ENCODE measurements around the gene CAMK2D. TPM values are rescaled to one million over a fixed set of nuclear protein-coding genes. Genes with fewer than 3 reads are reported as not detected.

CAMK2D gene
- total RNA-seq, 1 experiment from 2014 or later = 9.0 TPM

- Mint-ChIP-seq H3K4me3 (no peak overlapping the region), H3K27ac (peak overlapping the region in 1 of 3 experiments; percentile 0; a peak in 1 of 7 replicates), H3K4me1 (peaks cover 8 to 11% of the 10 kb centered on the region in 2 experiments), H3K36me3 (ENCODE audit: insufficient read depth in 1 of 3, low read depth in 3 of 3) (no peaks in the 10 kb centered on the region), H3K27me3 (ENCODE audit: low read depth) (no peaks in the 10 kb centered on the region), H3K9me3 (no peaks in the 10 kb centered on the region)
- no peak overlapping the region for H3K23ac ChIP-seq (ENCODE audit: insufficient read length, low read depth, low read length)
- no peak overlapping the region for H3T11ph ChIP-seq (ENCODE audit: low read length)
- H3K79me2 ChIP-seq (ENCODE audit: insufficient read depth, low read length) = no peaks in the 10 kb centered on the region
- H3K4ac ChIP-seq (ENCODE audit: low read depth, low read length) = no peak overlapping the region
- no peak overlapping the region for H2BK15ac ChIP-seq (ENCODE audit: low read depth, low read length)
- no peak overlapping the region for H2AFZ ChIP-seq (ENCODE audit: low read length)
- no peaks in the 10 kb centered on the region for H3K27me3 ChIP-seq (ENCODE audit: insufficient read depth, low read length)
- H2BK12ac ChIP-seq (ENCODE audit: insufficient read length, low read depth, low read length) = no peak overlapping the region
- H3K9me3 ChIP-seq (ENCODE audit: control insufficient read depth, low read depth, low read length) = no peaks in the 10 kb centered on the region
- no peak overlapping the region for H3K18ac ChIP-seq (ENCODE audit: insufficient read length, low read depth, low read length)
- H2BK20ac ChIP-seq (ENCODE audit: low read depth, low read length, poor library complexity, severe bottlenecking) = no peak overlapping the region
- H3K56ac ChIP-seq (ENCODE audit: insufficient read length, low read depth, low read length) = no peak overlapping the region
- no peak overlapping the region for H2BK120ac ChIP-seq (ENCODE audit: low read depth, low read length, poor library complexity, severe bottlenecking)
- no peak overlapping the region for H2BK5ac ChIP-seq (ENCODE audit: insufficient read length, low read length)
- H4K20me1 ChIP-seq (ENCODE audit: control insufficient read depth, insufficient read depth, insufficient read length) = no peaks in the 10 kb centered on the region
- H4K8ac ChIP-seq (replicated peaks; ENCODE audit: insufficient read length, low read depth, low read length) = no peak overlapping the region
- TF ChIP-seq, protein P1, sequence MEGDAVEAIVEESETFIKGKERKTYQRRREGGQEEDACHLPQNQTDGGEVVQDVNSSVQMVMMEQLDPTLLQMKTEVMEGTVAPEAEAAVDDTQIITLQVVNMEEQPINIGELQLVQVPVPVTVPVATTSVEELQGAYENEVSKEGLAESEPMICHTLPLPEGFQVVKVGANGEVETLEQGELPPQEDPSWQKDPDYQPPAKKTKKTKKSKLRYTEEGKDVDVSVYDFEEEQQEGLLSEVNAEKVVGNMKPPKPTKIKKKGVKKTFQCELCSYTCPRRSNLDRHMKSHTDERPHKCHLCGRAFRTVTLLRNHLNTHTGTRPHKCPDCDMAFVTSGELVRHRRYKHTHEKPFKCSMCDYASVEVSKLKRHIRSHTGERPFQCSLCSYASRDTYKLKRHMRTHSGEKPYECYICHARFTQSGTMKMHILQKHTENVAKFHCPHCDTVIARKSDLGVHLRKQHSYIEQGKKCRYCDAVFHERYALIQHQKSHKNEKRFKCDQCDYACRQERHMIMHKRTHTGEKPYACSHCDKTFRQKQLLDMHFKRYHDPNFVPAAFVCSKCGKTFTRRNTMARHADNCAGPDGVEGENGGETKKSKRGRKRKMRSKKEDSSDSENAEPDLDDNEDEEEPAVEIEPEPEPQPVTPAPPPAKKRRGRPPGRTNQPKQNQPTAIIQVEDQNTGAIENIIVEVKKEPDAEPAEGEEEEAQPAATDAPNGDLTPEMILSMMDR (conservative IDR thresholded peaks at IDR 0.05) = no peak
- no peaks in the 10 kb centered on the region for H3K23me2 ChIP-seq (ENCODE audit: insufficient read length, low read depth, low read length, poor library complexity, severe bottlenecking)
- no peak overlapping the region for H3K4me2 ChIP-seq (ENCODE audit: insufficient read depth, insufficient read length, low read length)
- H3K9ac ChIP-seq (ENCODE audit: extremely low read depth, insufficient read length, low read length) = no peak overlapping the region
- H2AK5ac ChIP-seq (ENCODE audit: insufficient read length, low read length) = no peak overlapping the region
- H3K4me1 ChIP-seq (ENCODE audit: insufficient read depth, low read length) = no peaks in the 10 kb centered on the region; the same call in 1 of the 2 replicates
- H3K14ac ChIP-seq (ENCODE audit: insufficient read depth, low read length) = no peak overlapping the region
- no peak for DNase-seq
- H4K91ac ChIP-seq (ENCODE audit: insufficient read length, low read depth, low read length) = no peak overlapping the region
- no peaks in the 10 kb centered on the region for H3K79me1 ChIP-seq (ENCODE audit: insufficient read depth, low read depth, low read length, poor library complexity, severe bottlenecking)
- H3K27ac ChIP-seq (ENCODE audit: insufficient read length, low read depth, low read length) = no peak overlapping the region
- H4K5ac ChIP-seq (ENCODE audit: insufficient read length, low read depth, low read length) = no peak overlapping the region
Observed at GRCh38 chr4:113741956-113742355, 19.6 kb downstream of the CAMK2D start.
